ENCODE measurements around the gene CCSER1.

DNA sequence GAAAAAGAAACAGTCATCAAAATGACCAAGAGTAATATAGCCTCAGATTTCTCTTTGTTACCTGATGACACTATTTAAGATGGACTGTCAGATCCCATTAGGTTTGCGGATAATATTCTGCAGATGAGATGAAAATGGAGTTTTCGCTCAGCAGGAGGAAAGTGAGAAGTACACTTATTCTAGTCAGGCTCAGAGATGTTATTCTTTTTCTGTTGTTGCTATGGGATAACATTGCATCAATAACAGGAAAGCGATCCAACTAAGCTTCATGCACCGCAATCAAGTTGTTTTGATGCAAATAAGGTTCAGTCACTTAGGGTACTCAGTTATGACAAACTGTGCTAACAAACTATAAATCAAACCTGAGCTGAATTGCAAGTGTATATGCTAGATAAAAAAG, 415.0 kb downstream of the CCSER1 start:
- TF ChIP-seq, protein P1, sequence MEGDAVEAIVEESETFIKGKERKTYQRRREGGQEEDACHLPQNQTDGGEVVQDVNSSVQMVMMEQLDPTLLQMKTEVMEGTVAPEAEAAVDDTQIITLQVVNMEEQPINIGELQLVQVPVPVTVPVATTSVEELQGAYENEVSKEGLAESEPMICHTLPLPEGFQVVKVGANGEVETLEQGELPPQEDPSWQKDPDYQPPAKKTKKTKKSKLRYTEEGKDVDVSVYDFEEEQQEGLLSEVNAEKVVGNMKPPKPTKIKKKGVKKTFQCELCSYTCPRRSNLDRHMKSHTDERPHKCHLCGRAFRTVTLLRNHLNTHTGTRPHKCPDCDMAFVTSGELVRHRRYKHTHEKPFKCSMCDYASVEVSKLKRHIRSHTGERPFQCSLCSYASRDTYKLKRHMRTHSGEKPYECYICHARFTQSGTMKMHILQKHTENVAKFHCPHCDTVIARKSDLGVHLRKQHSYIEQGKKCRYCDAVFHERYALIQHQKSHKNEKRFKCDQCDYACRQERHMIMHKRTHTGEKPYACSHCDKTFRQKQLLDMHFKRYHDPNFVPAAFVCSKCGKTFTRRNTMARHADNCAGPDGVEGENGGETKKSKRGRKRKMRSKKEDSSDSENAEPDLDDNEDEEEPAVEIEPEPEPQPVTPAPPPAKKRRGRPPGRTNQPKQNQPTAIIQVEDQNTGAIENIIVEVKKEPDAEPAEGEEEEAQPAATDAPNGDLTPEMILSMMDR (conservative IDR thresholded peaks at IDR 0.05; ENCODE audit: low read depth in 2 of 2), result no peak
- TF ChIP-seq POLR2AphosphoS5 (IDR thresholded peaks at IDR 0.05; ENCODE audit: low read depth) (no peak), EZH2 (IDR thresholded peaks at IDR 0.05; ENCODE audit: low read depth, unreplicated experiment) (no peak)
- TF ChIP-seq, protein P2, sequence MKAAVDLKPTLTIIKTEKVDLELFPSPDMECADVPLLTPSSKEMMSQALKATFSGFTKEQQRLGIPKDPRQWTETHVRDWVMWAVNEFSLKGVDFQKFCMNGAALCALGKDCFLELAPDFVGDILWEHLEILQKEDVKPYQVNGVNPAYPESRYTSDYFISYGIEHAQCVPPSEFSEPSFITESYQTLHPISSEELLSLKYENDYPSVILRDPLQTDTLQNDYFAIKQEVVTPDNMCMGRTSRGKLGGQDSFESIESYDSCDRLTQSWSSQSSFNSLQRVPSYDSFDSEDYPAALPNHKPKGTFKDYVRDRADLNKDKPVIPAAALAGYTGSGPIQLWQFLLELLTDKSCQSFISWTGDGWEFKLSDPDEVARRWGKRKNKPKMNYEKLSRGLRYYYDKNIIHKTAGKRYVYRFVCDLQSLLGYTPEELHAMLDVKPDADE (IDR thresholded peaks at IDR 0.05), result no peak
